GM10266 (cell line): Measurements from ENCODE around the gene ABCF2.

Source experiments
- DNase-seq: peaks from one replicate; pipeline ENCODE4 v3.0.0; 2012; ENCODE audit errors: extremely low spot score
- TF ChIP-seq, protein P1 (sequence below): IDR thresholded peaks from 2 replicates; pipeline ENCODE4 v1.5.1; 2012; ENCODE audit warnings: mild to moderate bottlenecking, low read depth; ENCODE audit not compliant: control insufficient read depth, insufficient read depth; ENCODE audit errors: missing control alignments

ABCF2 gene

DNA sequence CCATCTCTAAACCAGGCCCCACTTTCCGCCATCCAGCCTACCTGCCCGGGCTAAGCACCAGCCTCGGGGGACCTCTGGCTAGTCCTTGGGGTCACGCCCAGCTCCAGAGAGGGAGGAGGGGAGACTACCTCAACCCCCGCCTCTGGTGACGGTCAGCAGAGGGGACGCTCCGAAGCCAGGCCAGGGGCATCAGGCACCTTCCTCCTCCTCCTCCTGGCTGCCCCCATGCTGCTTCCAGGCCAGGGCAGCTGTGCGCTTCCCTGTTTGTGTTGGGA is 25.5 kb upstream of the ABCF2 start:
- TF ChIP-seq, protein P1, sequence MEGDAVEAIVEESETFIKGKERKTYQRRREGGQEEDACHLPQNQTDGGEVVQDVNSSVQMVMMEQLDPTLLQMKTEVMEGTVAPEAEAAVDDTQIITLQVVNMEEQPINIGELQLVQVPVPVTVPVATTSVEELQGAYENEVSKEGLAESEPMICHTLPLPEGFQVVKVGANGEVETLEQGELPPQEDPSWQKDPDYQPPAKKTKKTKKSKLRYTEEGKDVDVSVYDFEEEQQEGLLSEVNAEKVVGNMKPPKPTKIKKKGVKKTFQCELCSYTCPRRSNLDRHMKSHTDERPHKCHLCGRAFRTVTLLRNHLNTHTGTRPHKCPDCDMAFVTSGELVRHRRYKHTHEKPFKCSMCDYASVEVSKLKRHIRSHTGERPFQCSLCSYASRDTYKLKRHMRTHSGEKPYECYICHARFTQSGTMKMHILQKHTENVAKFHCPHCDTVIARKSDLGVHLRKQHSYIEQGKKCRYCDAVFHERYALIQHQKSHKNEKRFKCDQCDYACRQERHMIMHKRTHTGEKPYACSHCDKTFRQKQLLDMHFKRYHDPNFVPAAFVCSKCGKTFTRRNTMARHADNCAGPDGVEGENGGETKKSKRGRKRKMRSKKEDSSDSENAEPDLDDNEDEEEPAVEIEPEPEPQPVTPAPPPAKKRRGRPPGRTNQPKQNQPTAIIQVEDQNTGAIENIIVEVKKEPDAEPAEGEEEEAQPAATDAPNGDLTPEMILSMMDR, result no peak
- no peak for DNase-seq

DNA sequence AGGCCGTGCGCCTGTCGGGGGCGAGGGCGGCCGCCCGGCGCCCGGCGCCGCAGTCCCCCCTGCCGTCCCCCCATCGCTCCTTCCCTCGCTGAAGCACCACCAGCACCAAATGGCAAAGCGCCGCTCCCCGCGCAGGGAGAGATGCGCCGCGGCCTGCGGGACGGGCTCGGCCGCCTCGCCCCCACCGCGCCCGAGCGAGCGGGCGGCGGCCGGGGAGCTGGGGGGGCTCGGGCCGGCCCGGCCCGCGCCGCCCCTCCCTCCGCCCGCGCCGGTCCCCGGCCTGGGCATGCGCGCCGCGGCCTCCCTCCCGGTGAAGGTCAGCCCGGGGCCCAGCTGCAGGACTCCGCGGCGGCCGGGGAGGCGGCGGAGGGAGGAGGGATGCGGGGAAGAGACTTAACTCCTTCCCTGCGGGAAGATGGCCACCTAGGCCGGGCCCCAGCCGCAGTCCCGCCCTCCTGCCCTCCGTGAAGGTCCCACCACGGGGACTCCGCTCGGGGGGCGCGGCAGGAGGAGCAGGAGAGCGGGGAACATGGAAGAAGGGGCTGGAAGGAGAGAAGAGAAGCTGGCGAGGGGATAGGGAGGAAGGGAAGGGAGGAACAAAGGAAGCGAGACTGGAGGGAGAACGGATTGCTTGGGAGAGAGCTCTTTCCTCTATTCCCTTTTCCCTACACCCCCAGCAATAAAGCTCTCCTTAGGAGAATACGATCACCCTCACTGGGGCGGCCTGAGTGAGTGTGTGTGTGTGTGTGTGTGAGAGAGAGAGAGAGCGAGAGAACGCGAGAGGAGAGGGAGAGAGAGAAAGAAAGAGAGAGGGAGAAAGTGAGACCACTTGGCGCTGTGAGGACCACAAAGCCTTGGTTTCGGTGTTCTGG is 24.9 kb upstream of the ABCF2 start:
- TF ChIP-seq, protein P1, result no peak

DNA sequence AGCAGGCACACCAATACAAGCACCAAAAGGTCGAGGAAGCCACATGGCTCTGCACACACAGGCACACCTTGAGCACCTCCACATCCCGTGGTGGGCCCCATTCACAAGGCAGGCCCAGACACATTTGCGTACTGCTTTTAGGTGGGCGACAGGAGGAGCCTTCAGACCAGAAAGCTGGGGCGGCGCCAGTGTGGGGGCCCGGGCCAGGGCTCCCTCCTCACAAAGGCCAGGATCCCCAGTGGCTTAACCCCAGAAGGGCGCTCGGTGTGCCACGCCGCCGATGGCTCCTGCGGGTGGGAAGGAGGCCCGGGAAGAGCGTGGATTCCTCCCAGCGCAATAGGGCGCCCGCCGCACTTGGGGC is 24.3 kb upstream of the ABCF2 start:
- TF ChIP-seq, protein P1, result no peak
- DNase-seq, result no peak

More for the DNA sequence above, 24.9 kb upstream of the ABCF2 start:
- DNase-seq, result no peak

DNA sequence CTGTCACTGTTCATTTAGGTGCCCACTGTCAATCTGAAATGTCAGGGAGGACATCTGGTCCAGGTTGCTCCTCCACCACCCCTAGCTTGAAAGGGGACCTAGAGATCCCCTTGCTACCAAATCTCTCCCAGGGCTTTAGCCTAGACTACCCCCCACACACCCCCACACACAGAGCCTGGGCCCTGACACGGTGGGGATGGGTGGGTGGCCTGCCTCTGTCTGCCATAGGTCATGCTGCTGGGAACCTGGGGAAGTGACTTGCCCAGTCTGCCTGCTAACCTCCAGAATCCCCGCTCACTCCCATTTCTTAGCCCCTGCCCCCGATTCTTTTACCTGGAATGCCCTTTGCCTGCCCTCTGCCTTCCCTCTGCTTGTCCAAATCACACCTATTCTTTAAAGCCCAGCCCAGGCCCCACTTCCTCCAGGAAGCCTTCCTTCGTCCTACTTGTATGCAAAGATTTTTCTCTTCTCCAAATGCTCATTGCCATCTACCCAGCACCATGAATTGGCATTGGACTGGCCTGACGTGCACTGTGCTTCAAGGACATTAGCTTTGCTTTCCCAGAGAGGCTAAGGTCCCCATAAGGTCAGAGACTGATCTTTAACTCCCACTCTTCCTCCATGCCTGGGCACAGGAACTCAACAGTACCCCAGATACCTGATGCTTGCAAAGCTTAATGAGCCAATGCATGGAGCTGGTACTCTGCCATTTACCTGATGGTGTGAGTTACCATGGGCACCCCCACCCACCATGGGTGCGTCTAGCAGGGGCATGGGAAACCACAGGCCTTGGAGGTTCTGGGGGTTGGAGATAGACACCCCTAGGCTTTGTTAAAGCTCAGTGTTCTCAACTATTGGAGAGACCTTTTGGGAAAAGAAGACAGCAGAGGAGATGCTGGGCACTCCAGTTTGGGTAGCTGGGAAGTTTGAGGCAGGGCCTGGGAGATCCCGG is 23.5 kb upstream of the ABCF2 start:
- TF ChIP-seq, protein P1, result no peak
- DNase-seq, result no peak

DNA sequence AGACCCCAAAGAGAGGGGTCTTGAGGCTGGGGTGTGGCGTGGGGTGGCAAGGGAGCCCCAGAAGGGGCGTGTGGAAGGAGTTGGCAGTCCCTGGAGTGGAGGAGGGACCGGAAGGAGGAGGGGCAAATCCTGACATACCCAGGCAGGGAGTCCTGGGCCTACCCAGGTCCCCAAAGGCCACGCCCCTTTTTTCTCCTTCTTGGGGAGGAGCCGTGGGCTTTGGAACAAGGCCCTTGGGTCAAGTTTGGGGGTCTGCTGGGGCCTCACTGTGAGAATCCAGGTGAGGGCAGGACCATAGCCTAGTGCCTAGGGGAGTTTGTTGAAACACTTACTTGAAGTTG is 22.7 kb upstream of the ABCF2 start:
- TF ChIP-seq, protein P1, result no peak
- no peak for DNase-seq

DNA sequence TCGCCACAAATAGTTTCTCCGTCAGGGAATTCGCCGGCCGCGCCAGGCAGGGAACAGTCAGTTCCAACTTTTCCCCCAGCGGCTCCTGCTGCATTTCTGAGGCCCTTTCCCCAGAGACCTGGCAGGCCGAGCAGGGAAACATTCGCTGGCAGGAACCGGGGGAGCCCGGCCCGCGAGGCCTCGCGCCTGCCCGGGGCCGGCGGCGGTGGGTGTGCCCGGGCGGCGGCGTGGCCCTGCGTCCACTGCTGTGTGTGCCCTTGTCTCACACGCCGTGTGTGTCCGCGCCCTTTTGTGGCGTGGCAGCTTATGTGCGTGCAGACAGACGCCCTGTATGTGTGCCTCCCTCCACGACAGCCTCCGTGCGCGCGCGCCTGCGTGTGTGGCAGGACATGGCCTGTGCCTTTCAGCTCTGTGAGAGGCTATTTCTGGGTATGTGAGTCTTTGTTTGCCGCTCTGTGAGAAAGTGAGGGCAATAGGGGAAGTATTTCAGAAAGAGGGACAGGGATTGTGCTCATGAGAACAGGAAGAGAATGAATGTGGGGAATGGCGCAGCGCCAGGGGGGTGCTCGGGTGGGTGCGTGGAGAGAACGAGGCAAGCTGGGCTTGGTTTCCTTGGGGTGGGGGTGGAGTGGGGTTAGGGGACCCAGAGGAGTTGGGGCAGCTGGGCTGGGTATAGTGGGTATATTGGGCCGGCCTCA is 22.2 kb upstream of the ABCF2 start:
- TF ChIP-seq, protein P1, result no peak
- DNase-seq, result peak; percentile 56
